NB4 (cell line): ENCODE measurements around the gene RTN3.
"Not testable (repeated sequence)": the region's sequence is repeated elsewhere in the genome, so short reads cannot be mapped to it uniquely, and the experiment has no call there.

Experiments
- DNase-seq: peaks from one replicate; pipeline ENCODE4 v3.0.0; 2010; ENCODE audit warnings: low read depth
- H3K4me3 ChIP-seq: one replicate; pipeline ENCODE4 v1.5.1; 2011; ENCODE audit warnings: mild to moderate bottlenecking, low read depth, low read length, moderate library complexity
- MYC ChIP-seq: IDR thresholded peaks from 2 replicates; pipeline ENCODE4 v1.6.1; 2011; ENCODE audit warnings: low read depth, low read length
- POLR2A ChIP-seq: IDR thresholded peaks from 2 replicates; pipeline ENCODE4 v1.6.1; 2011; ENCODE audit warnings: mild to moderate bottlenecking; ENCODE audit not compliant: insufficient read length; ENCODE audit errors: extremely low read depth
- TF ChIP-seq, protein P1 (sequence below): IDR thresholded peaks from one replicate; pipeline ENCODE4 v1.5.1; 2012; ENCODE audit warnings: low read depth, low read length
- TF ChIP-seq, protein P2 (sequence below): IDR thresholded peaks from 2 replicates; pipeline ENCODE4 v1.6.1; 2011; ENCODE audit warnings: low read depth, low read length

Gene RTN3, protein sequence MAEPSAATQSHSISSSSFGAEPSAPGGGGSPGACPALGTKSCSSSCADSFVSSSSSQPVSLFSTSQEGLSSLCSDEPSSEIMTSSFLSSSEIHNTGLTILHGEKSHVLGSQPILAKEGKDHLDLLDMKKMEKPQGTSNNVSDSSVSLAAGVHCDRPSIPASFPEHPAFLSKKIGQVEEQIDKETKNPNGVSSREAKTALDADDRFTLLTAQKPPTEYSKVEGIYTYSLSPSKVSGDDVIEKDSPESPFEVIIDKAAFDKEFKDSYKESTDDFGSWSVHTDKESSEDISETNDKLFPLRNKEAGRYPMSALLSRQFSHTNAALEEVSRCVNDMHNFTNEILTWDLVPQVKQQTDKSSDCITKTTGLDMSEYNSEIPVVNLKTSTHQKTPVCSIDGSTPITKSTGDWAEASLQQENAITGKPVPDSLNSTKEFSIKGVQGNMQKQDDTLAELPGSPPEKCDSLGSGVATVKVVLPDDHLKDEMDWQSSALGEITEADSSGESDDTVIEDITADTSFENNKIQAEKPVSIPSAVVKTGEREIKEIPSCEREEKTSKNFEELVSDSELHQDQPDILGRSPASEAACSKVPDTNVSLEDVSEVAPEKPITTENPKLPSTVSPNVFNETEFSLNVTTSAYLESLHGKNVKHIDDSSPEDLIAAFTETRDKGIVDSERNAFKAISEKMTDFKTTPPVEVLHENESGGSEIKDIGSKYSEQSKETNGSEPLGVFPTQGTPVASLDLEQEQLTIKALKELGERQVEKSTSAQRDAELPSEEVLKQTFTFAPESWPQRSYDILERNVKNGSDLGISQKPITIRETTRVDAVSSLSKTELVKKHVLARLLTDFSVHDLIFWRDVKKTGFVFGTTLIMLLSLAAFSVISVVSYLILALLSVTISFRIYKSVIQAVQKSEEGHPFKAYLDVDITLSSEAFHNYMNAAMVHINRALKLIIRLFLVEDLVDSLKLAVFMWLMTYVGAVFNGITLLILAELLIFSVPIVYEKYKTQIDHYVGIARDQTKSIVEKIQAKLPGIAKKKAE

DNA sequence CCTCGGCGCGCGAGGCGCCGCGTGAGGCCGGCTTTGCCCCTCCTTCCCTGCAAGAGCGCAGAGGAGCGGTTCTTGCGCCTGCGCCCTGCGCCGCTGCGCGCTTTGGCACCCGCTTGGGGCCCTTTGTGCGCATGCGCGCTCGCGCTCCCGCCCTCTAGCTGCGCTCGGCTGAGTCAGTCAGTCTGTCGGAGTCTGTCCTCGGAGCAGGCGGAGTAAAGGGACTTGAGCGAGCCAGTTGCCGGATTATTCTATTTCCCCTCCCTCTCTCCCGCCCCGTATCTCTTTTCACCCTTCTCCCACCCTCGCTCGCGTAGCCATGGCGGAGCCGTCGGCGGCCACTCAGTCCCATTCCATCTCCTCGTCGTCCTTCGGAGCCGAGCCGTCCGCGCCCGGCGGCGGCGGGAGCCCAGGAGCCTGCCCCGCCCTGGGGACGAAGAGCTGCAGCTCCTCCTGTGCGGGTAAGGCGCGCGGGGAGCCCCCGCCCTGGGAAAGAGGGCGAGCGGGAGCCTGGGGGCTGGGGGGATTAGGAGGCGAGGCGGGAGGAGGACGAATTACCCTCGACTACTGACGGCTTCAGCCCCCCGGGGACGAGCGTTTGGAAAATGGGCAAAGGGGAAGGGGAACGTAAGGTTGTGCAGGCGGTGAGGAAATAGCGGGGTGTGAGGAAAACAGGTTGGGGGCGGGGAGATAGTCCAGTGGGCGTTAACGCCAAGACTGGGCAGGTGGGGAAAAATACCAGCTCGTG is at the start of gene RTN3:
Gene RTN3 (plus strand): TSS at position 180 of the 745 bp plus-strand sequence. CDS start 137 bp downstream, at position 317.
- TF ChIP-seq MYC (no peak; the same call in 1 of the 2 replicates), POLR2A (peak; percentile 99)
- TF ChIP-seq, protein P1, sequence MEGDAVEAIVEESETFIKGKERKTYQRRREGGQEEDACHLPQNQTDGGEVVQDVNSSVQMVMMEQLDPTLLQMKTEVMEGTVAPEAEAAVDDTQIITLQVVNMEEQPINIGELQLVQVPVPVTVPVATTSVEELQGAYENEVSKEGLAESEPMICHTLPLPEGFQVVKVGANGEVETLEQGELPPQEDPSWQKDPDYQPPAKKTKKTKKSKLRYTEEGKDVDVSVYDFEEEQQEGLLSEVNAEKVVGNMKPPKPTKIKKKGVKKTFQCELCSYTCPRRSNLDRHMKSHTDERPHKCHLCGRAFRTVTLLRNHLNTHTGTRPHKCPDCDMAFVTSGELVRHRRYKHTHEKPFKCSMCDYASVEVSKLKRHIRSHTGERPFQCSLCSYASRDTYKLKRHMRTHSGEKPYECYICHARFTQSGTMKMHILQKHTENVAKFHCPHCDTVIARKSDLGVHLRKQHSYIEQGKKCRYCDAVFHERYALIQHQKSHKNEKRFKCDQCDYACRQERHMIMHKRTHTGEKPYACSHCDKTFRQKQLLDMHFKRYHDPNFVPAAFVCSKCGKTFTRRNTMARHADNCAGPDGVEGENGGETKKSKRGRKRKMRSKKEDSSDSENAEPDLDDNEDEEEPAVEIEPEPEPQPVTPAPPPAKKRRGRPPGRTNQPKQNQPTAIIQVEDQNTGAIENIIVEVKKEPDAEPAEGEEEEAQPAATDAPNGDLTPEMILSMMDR: peak; percentile 1
- TF ChIP-seq, protein P2, sequence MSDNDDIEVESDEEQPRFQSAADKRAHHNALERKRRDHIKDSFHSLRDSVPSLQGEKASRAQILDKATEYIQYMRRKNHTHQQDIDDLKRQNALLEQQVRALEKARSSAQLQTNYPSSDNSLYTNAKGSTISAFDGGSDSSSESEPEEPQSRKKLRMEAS: peak; percentile 75; the same call in 1 of the 2 replicates
- H3K4me3 ChIP-seq: peak within 1 kb of the TSS; percentile 86

DNA sequence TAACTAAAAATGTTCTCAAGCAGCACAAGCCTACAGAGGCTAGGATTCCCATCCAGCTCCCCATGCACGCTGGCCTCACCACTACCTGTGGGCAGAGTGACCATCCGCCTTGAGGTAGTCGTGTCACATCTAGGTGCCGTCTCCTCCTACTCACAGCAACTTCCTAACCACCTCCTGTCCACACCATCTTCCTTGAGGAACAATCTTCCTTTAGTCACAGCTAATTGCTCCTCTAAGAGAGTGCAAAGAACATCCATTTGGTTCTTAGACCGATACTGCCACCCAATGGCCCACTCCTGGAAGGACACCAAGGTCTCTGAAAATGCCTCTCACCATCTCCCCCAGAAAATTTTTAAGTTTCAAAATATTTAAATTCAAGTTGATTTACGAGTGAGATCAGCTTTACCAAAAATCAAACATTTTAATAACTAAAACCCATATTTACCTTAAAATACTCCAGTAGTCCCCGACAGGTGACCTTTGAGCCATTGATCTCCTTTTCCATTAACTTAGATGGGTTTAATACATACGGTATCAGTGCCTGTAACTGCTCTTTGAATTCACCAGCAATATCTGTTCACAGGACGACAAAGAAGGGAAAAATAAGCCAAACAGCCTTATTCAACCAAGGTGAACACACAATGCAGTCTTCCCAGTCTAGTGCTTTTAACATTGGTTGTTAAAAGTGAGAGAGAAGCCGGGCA is 45.4 kb upstream of the RTN3 start:
- H3K4me3 ChIP-seq: no peak overlapping the region
- no peak for TF ChIP-seq MYC
- TF ChIP-seq, protein P1: peak; percentile 92
- peak; percentile 76 for DNase-seq

More for the DNA sequence above, at the start of gene RTN3:
- DNase-seq: peak; percentile 99

DNA sequence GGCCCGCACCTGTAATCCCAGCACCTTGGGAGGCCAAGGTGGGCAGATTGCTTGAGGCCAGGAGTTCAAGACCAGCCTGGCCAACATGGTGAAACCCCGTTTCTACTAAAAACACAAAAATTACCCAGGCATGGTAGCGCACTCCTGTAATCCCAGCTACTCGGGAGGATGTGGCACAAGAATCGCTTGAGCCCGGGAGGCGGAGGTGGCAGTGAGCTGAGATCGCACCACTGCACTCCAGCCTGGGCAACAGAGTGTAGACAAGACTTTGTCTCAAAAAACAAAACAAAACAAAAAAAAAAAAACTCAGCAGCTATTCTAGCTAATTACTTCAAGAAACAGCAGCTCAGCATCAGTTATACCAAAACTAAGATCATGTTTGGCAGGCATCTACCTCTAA is 42.9 kb upstream of the RTN3 start:
- not testable (repeated sequence) for H3K4me3 ChIP-seq, DNase-seq

DNA sequence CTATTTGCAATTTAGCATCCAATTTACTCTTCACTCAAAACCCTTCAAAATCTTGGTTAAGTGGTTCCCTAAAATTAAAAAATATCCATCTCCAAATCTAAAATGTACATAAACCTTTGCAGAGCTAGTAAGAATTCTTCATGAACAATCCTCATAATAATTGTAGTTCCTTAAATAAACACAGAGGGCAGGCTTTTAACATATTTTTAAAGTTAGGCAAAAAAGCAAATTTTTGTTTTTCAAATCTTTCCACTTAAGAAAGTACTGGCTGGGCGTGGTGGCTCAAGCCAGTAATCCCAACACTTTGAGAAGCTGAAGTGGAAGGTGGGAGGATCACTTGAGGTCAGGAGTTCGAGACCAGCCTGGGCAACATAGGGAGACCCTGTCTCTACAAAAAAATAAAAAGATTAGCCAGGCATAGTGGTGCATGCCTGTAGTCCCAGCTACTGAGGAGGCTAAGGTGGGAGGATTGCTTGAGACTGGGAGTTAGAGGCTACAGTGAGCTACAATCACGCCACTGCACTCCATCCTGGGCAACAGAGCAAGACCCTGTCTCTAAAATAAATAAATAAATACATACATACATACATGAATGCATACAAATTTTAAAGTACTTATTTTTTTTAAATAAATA is 42.0 kb upstream of the RTN3 start:
- H3K4me3 ChIP-seq: no peak overlapping the region
- DNase-seq: peak; percentile 29
- no peak for TF ChIP-seq POLR2A
- no peak for TF ChIP-seq MYC
- TF ChIP-seq, protein P2: no peak
- TF ChIP-seq, protein P1: no peak

DNA sequence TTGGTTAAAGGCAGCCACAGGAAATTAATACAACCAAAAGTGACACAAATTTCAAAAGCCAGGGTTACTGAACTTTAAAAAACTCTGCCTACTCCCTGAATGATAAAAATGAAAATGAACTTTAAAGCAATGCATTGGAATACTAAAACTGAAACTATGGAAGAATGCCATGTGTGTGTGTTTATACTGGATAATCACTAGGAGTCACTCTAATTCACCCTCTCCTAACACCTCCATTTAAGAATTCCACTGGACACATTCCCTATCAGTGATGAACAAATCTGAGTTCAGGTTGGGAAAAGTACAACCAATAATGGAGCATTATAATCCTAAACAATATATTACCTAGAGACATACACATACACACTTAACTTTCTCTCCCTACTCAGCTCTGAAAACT is 39.6 kb upstream of the RTN3 start:
- H3K4me3 ChIP-seq: no peak overlapping the region
- no peak for DNase-seq
- TF ChIP-seq, protein P1: no peak
- TF ChIP-seq POLR2A: no peak
- TF ChIP-seq MYC: no peak
- TF ChIP-seq, protein P2: no peak
